Chondrocyte (in vitro differentiated cells): ENCODE measurements around the gene ST7. TPM values are rescaled to one million over a fixed set of nuclear protein-coding genes. Genes with fewer than 3 reads are reported as not detected.
A peak's percentile ranks its signal among the peaks of the same experiment; 100 is the strongest.

Source experiments
- DNase-seq: peaks from one replicate; pipeline ENCODE4 v3.0.0; 2021; ENCODE audit warnings: mixed read lengths, low spot score
- H3K27ac Mint-ChIP-seq: one replicate; pipeline ENCODE4 v1.8.0; 2021; ENCODE audit warnings: mild to moderate bottlenecking, moderate library complexity, mixed read lengths; ENCODE audit not compliant: unreplicated experiment
- H3K27me3 Mint-ChIP-seq: 2 replicates; pipeline ENCODE4 v1.8.0; 2021; ENCODE audit warnings: low read depth, mixed read lengths
- H3K36me3 Mint-ChIP-seq: 2 replicates; pipeline ENCODE4 v1.8.0; 2021; ENCODE audit warnings: low read depth, mixed read lengths
- H3K4me1 Mint-ChIP-seq: 2 replicates; pipeline ENCODE4 v1.8.0; 2021; ENCODE audit warnings: low read depth, mild to moderate bottlenecking, mixed read lengths
- H3K4me3 Mint-ChIP-seq: one replicate; pipeline ENCODE4 v1.8.0; 2021; ENCODE audit warnings: mild to moderate bottlenecking, moderate library complexity, mixed read lengths; ENCODE audit not compliant: unreplicated experiment
- H3K9me3 Mint-ChIP-seq: 2 replicates; pipeline ENCODE4 v1.8.0; 2021; ENCODE audit warnings: low read depth, mixed read lengths
- total RNA-seq: library from RNA; stranded (reverse); gene quantifications from 3 replicates; pipeline ENCODE4 v1.2.1, GENCODE V29; 2021
- TF ChIP-seq, protein P1 (sequence below): fragments of 200-600 bp; sonication (generic); IDR thresholded peaks from 2 replicates; pipeline ENCODE4 v1.5.0; 2021; ENCODE audit warnings: antibody characterized with exemption, mild to moderate bottlenecking, moderate library complexity

The ST7 gene
- total RNA-seq, 1 donor from 2014 or later = 69.7 TPM

DNA sequence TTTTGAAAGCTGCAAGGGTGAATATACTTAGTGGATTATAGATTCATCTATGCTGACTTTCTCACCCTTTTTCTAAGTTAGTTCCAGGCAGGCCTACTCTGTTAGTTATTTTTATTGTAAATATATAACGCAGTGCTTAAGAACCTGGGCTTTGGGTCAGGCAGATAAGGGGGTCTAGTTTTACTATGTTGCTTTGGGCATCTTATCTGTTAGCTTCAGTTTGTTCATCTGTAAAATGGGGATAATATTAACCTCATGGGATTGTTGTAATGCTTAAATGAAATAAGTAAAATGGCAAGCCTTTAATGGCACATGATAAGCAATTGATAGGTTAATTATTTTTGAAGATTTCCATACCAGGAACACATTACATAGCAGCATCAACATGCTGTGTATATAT lies 79.5 kb downstream of the ST7 start:
- Mint-ChIP-seq H3K36me3 (peaks cover 17% of the 10 kb centered on the region), H3K4me3 (no peak overlapping the region), H3K4me1 (peaks cover 38% of the 10 kb centered on the region), H3K9me3 (peaks cover 17% of the 10 kb centered on the region), H3K27me3 (no peaks in the 10 kb centered on the region), H3K27ac (no peak overlapping the region)
- no peak for DNase-seq
- TF ChIP-seq, protein P1, sequence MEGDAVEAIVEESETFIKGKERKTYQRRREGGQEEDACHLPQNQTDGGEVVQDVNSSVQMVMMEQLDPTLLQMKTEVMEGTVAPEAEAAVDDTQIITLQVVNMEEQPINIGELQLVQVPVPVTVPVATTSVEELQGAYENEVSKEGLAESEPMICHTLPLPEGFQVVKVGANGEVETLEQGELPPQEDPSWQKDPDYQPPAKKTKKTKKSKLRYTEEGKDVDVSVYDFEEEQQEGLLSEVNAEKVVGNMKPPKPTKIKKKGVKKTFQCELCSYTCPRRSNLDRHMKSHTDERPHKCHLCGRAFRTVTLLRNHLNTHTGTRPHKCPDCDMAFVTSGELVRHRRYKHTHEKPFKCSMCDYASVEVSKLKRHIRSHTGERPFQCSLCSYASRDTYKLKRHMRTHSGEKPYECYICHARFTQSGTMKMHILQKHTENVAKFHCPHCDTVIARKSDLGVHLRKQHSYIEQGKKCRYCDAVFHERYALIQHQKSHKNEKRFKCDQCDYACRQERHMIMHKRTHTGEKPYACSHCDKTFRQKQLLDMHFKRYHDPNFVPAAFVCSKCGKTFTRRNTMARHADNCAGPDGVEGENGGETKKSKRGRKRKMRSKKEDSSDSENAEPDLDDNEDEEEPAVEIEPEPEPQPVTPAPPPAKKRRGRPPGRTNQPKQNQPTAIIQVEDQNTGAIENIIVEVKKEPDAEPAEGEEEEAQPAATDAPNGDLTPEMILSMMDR = no peak

DNA sequence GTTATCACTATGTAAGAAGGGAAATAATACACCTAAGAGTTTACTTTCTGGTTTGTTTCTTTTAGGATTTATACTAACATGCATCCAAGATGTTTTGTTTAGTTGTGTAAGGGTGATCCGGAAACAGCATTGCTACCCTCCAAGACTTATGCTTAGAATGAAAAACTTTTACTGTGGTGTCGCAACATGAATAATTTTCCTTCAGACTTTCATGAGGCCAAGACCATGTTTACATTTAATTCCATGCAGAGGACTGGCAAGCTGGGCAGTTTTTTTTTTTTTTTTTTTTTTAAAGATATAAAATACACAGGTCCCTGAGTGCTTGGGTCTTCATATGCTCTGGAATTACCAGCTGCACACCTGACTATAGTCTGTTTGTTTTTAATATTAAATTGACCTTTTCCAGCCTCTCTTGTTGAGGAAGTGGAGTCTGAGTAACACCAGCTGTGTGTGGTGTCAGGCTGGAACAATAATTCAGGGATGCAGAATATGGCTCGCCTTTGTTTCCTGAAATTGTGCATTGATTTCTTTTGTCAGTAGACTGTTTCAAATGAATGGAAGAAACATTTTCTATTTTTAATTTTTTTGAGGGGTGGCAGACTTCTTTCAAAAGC lies 81.7 kb downstream of the ST7 start:
- Mint-ChIP-seq H3K4me3 (no peak overlapping the region), H3K4me1 (peaks cover 53% of the 10 kb centered on the region), H3K27me3 (no peaks in the 10 kb centered on the region), H3K27ac (peak overlapping the region; percentile 43), H3K36me3 (peaks cover 13% of the 10 kb centered on the region), H3K9me3 (peaks cover 8% of the 10 kb centered on the region)
- no peak for DNase-seq
- TF ChIP-seq, protein P1 = no peak

DNA sequence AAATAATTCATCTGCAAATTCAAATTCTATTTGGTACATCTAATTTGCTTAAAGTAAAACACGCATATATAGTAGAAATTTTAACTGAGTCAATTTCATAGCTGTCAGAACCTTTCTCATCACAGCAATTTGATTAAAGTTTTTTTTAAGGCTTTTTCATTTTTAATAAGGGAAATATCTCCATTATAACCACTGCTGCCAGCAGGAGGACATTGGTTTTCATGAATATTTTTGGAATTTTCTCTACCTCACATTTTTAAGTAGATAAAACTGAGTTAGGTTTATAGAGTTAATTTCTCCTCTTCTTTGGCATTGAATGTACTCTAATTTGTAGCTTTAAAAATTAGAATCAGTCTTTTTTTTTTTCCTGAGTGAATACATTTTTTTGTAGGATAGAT lies 82.2 kb downstream of the ST7 start:
- TF ChIP-seq, protein P1 = peak; percentile 57
- DNase-seq = no peak
- peak overlapping the region; percentile 13 for H3K27ac Mint-ChIP-seq
- peaks cover 12% of the 10 kb centered on the region for H3K36me3 Mint-ChIP-seq
- peaks cover 53% of the 10 kb centered on the region for H3K4me1 Mint-ChIP-seq
- no peak overlapping the region for H3K4me3 Mint-ChIP-seq
- no peaks in the 10 kb centered on the region for H3K27me3 Mint-ChIP-seq
- H3K9me3 Mint-ChIP-seq = peaks cover 6% of the 10 kb centered on the region

DNA sequence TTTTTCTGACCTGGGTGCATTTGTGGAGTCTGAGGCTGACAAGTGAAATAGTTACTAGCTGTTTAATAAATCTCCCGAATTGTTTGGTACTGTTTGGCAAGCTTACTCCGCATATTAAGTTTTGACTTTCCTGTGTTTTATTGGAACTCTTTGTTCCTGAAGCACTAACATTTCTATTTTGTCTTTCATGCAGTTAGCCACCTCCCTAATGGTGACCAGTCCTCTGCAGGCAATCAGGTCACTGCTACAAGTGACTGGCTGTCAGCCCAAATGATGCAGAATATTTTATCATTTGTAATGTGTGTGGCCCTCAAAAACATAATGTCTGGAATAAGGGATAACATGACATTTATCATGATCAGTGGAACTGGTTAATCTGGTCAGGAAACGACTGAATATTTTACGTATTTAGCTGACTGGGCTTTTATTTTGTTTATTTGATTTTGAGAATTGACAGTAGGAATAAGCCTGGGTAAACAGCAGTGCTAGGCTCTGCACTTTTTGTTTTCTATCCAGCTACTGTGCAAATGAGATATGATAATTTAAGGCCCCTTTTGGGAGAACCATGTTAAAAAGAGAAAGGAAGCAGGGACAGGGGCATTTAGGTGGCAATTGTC lies 82.9 kb downstream of the ST7 start:
- DNase-seq = no peak
- H3K4me3 Mint-ChIP-seq = no peak overlapping the region
- no peaks in the 10 kb centered on the region for H3K9me3 Mint-ChIP-seq
- peaks cover 60% of the 10 kb centered on the region for H3K4me1 Mint-ChIP-seq
- TF ChIP-seq, protein P1 = no peak
- H3K27me3 Mint-ChIP-seq = no peaks in the 10 kb centered on the region
- peak overlapping the region; percentile 42 for H3K27ac Mint-ChIP-seq
- peaks cover 5% of the 10 kb centered on the region for H3K36me3 Mint-ChIP-seq

DNA sequence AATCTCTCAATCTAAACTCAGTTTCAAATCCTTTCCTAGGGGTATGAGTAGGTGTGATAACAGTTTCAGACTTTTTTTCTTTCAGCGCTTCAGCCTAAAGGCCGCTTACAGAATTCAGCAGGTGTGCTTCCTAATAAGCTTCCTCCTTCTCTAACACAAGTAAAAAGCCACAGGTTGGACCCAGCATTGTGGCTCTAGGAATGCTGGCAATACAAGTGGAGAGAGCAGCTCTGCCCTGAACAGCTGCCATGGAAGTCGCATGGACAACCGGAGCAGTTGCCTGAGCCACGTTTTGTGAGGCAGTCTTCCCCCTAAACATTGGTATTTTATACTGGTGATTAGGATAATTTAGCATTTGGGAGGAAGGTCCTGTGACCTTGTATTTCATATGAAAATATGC lies 83.5 kb downstream of the ST7 start:
- H3K27ac Mint-ChIP-seq = peak overlapping the region; percentile 17
- DNase-seq = no peak
- peaks cover 3% of the 10 kb centered on the region for H3K9me3 Mint-ChIP-seq
- H3K36me3 Mint-ChIP-seq = peaks cover 7% of the 10 kb centered on the region
- TF ChIP-seq, protein P1 = no peak
- H3K4me1 Mint-ChIP-seq = peaks cover 66% of the 10 kb centered on the region
- no peak overlapping the region for H3K4me3 Mint-ChIP-seq
- no peaks in the 10 kb centered on the region for H3K27me3 Mint-ChIP-seq
